C4-2B (cell line): Measurements from ENCODE around the gene MAN1A1.

Experiments used
- ZFX ChIP-seq: fragments of 450-650 bp; IDR thresholded peaks from 2 replicates; pipeline ENCODE4 v1.6.1; 2017
- TF ChIP-seq, protein P1 (sequence below): fragments of 450-650 bp; conservative IDR thresholded peaks from 2 replicates; pipeline ENCODE4 v1.5.1; 2017; ENCODE audit warnings: mild to moderate bottlenecking

DNA sequence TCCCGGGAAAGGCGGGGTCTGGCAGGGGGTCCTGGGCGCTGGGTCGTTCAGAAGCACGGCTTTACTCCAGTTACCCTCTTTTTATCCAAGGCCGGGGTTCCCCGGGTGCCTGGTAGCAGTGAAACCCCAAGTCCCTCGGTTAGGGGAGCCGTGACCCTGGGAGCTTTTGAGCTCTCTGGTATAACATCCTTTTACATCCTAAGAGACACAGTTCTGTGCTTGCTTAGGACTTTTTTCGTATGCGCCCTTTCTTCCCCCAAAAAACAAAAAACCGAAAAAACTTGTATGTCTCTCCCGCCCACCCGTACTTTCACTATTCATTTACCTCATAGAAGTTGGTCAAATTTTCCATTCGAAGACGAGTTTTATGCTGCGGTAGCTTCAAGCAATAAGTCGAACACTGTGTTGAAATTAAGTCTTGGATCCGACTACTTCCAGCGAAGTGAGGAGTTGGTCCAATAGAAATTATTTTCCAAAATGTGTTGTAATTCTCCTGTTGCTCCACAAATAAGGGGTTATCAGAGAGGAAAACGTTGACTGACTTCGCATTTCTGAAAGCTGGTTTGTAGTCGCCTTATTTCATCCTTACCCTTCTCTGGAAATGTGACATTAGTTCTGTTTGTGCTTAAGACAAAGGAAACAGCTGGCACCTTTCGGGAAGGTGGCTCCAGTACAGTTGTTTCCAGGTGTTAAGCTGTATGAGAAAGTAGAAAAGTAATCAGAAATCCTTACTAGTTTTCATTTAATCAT is 816 bp upstream of the MAN1A1 start:
- TF ChIP-seq, protein P1, sequence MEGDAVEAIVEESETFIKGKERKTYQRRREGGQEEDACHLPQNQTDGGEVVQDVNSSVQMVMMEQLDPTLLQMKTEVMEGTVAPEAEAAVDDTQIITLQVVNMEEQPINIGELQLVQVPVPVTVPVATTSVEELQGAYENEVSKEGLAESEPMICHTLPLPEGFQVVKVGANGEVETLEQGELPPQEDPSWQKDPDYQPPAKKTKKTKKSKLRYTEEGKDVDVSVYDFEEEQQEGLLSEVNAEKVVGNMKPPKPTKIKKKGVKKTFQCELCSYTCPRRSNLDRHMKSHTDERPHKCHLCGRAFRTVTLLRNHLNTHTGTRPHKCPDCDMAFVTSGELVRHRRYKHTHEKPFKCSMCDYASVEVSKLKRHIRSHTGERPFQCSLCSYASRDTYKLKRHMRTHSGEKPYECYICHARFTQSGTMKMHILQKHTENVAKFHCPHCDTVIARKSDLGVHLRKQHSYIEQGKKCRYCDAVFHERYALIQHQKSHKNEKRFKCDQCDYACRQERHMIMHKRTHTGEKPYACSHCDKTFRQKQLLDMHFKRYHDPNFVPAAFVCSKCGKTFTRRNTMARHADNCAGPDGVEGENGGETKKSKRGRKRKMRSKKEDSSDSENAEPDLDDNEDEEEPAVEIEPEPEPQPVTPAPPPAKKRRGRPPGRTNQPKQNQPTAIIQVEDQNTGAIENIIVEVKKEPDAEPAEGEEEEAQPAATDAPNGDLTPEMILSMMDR: no peak
- TF ChIP-seq ZFX: no peak
